Esophagus muscularis mucosa (tissue), 4 donors: ENCODE data around the gene ERI3. TPM values are rescaled to one million over a fixed set of nuclear protein-coding genes. Genes with fewer than 3 reads are reported as not detected.

ENCODE experiments used
- DNase-seq: peaks from one replicate; pipeline ENCODE4 v3.0.0-alpha.2; 2017; ENCODE audit errors: extremely low spot score
- H3K27ac ChIP-seq, 4 donors: fragments of 200-600 bp; sonication (generic); replicated peaks in 1 of 4; 1 replicate in 3 of 4; 2 replicates in 1 of 4; pipeline ENCODE4 v1.5.1; 2016 to 2019; ENCODE audit warnings: mild to moderate bottlenecking in 1 of 4
- H3K27me3 ChIP-seq, 4 donors: fragments of 200-600 bp; sonication (generic); one replicate each; pipeline versions ENCODE4 v1.5.1 to v1.6.0; 2016 to 2019
- H3K36me3 ChIP-seq, 4 donors: fragments of 200-600 bp; sonication (generic); one replicate each; pipeline ENCODE4 v1.5.1; 2016 to 2019
- H3K4me1 ChIP-seq, 4 donors: fragments of 200-600 bp; sonication (generic); one replicate each; pipeline ENCODE4 v1.5.1; 2016 to 2019
- H3K4me3 ChIP-seq, 4 donors: fragments of 200-600 bp; sonication (generic); 1 replicate in 2 of 4; 2 replicates in 2 of 4; pipeline ENCODE4 v1.5.1; 2016 to 2019; ENCODE audit warnings: mild to moderate bottlenecking in 4 of 4, moderate library complexity in 1 of 4
- H3K9me3 ChIP-seq, 4 donors: fragments of 200-600 bp; sonication (generic); 1 replicate in 3 of 4; 2 replicates in 1 of 4; pipeline ENCODE4 v1.5.1; 2016 to 2019
- CTCF ChIP-seq, 3 experiments: fragments of 200-600 bp in 2 of 3; fragments of 450-650 bp in 1 of 3; sonication (generic) in 2 of 3; IDR thresholded peaks; one replicate each; pipeline ENCODE4 v1.5.1; 2017 to 2019; ENCODE audit warnings: antibody characterized with exemption in 3 of 3, mild to moderate bottlenecking in 2 of 3, moderate library complexity in 1 of 3
- EP300 ChIP-seq: sonication (generic); formaldehyde crosslinking; IDR thresholded peaks from one replicate; pipeline ENCODE4 v1.6.1; 2017; ENCODE audit warnings: antibody characterized with exemption
- POLR2A ChIP-seq: fragments of 450-650 bp; IDR thresholded peaks from one replicate; pipeline ENCODE4 v1.6.1; 2017; ENCODE audit warnings: antibody characterized with exemption, moderate library complexity, mild to moderate bottlenecking, low read depth
- POLR2AphosphoS5 ChIP-seq, 2 donors: sonication (generic); formaldehyde crosslinking; IDR thresholded peaks; one replicate each; pipeline ENCODE4 v1.6.1; 2017; ENCODE audit warnings: antibody characterized with exemption in 2 of 2
- WGBS: methylation state at CpG from one replicate; pipeline ENCODE4 v1.1.5; 2018; 5-methylcytosine and 5-hydroxymethylcytosine counted together
- intact Hi-C: fragments of 100-400 bp; cut with DNase I; formaldehyde crosslinking; loops from one replicate; pipeline ENCODE4 v1.15.1; 2023
- total RNA-seq, 4 donors: library from RNA; depleted of rRNA; stranded (reverse); fragments of >200 nt; gene quantifications; one replicate each; pipeline versions ENCODE4 v1.1.0 to v1.2.1, GENCODE V29; 2016

The ERI3 gene
- total RNA-seq, 4 donors from 2014 or later, result 40.4 to 56.6 (median 47.0) TPM

- 88% methylated on average over 3 of the region's 3 CpGs for WGBS
- peaks cover 0 to 61% (median 31%) of the 10 kb centered on the region in 4 donors for H3K36me3 ChIP-seq
- no peaks in the 10 kb centered on the region for H3K27me3 ChIP-seq
- DNase-seq, result no peak
- peaks cover under 1 to 15% (median 2%) of the 10 kb centered on the region in 4 donors for H3K4me1 ChIP-seq
- H3K4me3 ChIP-seq, result no peak overlapping the region
- no peak overlapping the region for H3K27ac ChIP-seq
- TF ChIP-seq EP300 (no peak), POLR2A (no peak), POLR2AphosphoS5 (IDR thresholded peaks at IDR 0.05) (no peak), CTCF (IDR thresholded peaks at IDR 0.05) (no peak)
- intact Hi-C loops, result no loop called here
- H3K9me3 ChIP-seq, result no peaks in the 10 kb centered on the region
These were observed 32.7 kb downstream of the ERI3 start for GRCh38 chr1:44322367-44322766.

GRCh38 chr1:44321466-44321865 lies 33.6 kb downstream of the ERI3 start:
- peaks cover 0 to 13% (median 0%) of the 10 kb centered on the region in 4 donors for H3K4me1 ChIP-seq
- TF ChIP-seq CTCF (IDR thresholded peaks at IDR 0.05) (no peak), POLR2AphosphoS5 (IDR thresholded peaks at IDR 0.05) (no peak), POLR2A (no peak), EP300 (no peak)
- WGBS, result 88% methylated on average over 2 of the region's 2 CpGs
- no peak for DNase-seq
- intact Hi-C loops, result no loop called here
- H3K36me3 ChIP-seq, result peaks cover 0 to 70% (median 40%) of the 10 kb centered on the region in 4 donors
- H3K27me3 ChIP-seq, result no peaks in the 10 kb centered on the region
- no peaks in the 10 kb centered on the region for H3K9me3 ChIP-seq
- no peak overlapping the region for H3K4me3 ChIP-seq
- H3K27ac ChIP-seq, result no peak overlapping the region

GRCh38 chr1:44318097-44319088 lies 36.7 kb downstream of the ERI3 start:
- TF ChIP-seq EP300 (no peak), POLR2AphosphoS5 (IDR thresholded peaks at IDR 0.05) (no peak), POLR2A (no peak), CTCF (IDR thresholded peaks at IDR 0.05) (peak; percentile 61 to 83 (median 73))
- H3K27me3 ChIP-seq, result no peaks in the 10 kb centered on the region
- peaks cover 12 to 88% (median 61%) of the 10 kb centered on the region in 4 donors for H3K36me3 ChIP-seq
- intact Hi-C loops, result loop anchor here (5.0 kb wide), 1 partner anchor 101 kb away; no protein-coding TSS in a partner anchor
- H3K9me3 ChIP-seq, result no peaks in the 10 kb centered on the region
- peaks cover 0 to 16% (median 0%) of the 10 kb centered on the region in 4 donors for H3K4me1 ChIP-seq
- no peak overlapping the region for H3K27ac ChIP-seq
- no peak for DNase-seq
- WGBS, result 48% methylated on average over 9 of the region's 9 CpGs
- no peak overlapping the region for H3K4me3 ChIP-seq

GRCh38 chr1:44316231-44316759 lies 38.8 kb downstream of the ERI3 start:
- no peak for DNase-seq
- Histone ChIP-seq H3K36me3 (peaks cover 12 to 99% (median 79%) of the 10 kb centered on the region in 4 donors), H3K27me3 (no peaks in the 10 kb centered on the region), H3K27ac (no peak overlapping the region), H3K9me3 (no peaks in the 10 kb centered on the region), H3K4me3 (no peak overlapping the region), H3K4me1 (peaks cover 0 to 16% (median 0%) of the 10 kb centered on the region in 4 donors)
- 29% methylated on average over 1 of the region's 1 CpG for WGBS
- TF ChIP-seq CTCF (IDR thresholded peaks at IDR 0.05) (no peak), POLR2AphosphoS5 (IDR thresholded peaks at IDR 0.05) (no peak), POLR2A (no peak), EP300 (no peak)
- intact Hi-C loops, result loop anchor here (5.0 kb wide), 1 partner anchor 99 kb away; no protein-coding TSS in a partner anchor
